Kidney epithelial cell (primary cell): ENCODE results near the gene PTPRT. TPM values are rescaled to one million over a fixed set of nuclear protein-coding genes. Genes with fewer than 3 reads are reported as not detected.

Experiments used
- DNase-seq: peaks from one replicate; pipeline ENCODE4 v3.0.0-alpha.2; 2010; ENCODE audit warnings: low read depth
- H3K27me3 ChIP-seq: 2 replicates; pipeline ENCODE4 v1.6.0; 2011; ENCODE audit warnings: low read length; ENCODE audit not compliant: control insufficient read depth, insufficient read depth
- H3K36me3 ChIP-seq: 2 replicates; pipeline ENCODE4 v1.5.1; 2011; ENCODE audit warnings: low read length; ENCODE audit not compliant: control insufficient read depth, insufficient read depth
- H3K4me3 ChIP-seq: 2 replicates; pipeline ENCODE4 v1.5.1; 2011; ENCODE audit warnings: low read depth, mild to moderate bottlenecking, control low read depth, low read length
- total RNA-seq: library from RNA; depleted of rRNA; stranded (reverse); fragments of >200 nt; gene quantifications from 2 replicates; pipeline ENCODE4 v1.2.3, GENCODE V29; 2015
- TF ChIP-seq, protein P1 (sequence below): IDR thresholded peaks from 2 replicates; pipeline ENCODE4 v1.5.1; 2011; ENCODE audit warnings: mild to moderate bottlenecking, moderate library complexity, low read length, control low read depth, inconsistent platforms; ENCODE audit not compliant: insufficient read depth, poor library complexity, severe bottlenecking

PTPRT gene
- total RNA-seq, 1 donor from 2014 or later = 0.25 TPM

- Histone ChIP-seq H3K27me3 (no peaks in the 10 kb centered on the region), H3K36me3 (no peaks in the 10 kb centered on the region), H3K4me3 (no peak overlapping the region)
- no peak for DNase-seq
- TF ChIP-seq, protein P1, sequence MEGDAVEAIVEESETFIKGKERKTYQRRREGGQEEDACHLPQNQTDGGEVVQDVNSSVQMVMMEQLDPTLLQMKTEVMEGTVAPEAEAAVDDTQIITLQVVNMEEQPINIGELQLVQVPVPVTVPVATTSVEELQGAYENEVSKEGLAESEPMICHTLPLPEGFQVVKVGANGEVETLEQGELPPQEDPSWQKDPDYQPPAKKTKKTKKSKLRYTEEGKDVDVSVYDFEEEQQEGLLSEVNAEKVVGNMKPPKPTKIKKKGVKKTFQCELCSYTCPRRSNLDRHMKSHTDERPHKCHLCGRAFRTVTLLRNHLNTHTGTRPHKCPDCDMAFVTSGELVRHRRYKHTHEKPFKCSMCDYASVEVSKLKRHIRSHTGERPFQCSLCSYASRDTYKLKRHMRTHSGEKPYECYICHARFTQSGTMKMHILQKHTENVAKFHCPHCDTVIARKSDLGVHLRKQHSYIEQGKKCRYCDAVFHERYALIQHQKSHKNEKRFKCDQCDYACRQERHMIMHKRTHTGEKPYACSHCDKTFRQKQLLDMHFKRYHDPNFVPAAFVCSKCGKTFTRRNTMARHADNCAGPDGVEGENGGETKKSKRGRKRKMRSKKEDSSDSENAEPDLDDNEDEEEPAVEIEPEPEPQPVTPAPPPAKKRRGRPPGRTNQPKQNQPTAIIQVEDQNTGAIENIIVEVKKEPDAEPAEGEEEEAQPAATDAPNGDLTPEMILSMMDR = no peak
Observed at GRCh38 chr20:42706759-42707158, 482.9 kb downstream of the PTPRT start.

DNA sequence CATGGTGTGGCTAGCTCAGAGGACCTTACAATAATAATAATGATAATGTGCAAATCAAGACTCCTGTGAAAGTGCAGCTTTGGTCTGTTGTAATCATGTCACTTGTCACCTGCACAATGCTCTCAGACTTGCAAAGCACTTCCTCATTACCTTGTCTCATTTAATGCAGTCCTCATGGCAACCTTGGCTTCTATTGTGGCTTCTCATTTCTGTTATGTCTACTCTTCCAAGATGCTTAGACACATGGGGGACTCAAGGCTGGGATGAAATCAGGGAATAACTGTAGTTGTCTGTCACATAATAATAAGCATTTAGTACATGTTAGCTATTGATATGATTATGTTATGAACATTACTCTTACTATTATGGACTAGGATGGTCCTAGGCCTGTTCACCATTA is 484.2 kb downstream of the PTPRT start:
- DNase-seq = no peak
- TF ChIP-seq, protein P1 = no peak
- Histone ChIP-seq H3K36me3 (no peaks in the 10 kb centered on the region), H3K27me3 (no peaks in the 10 kb centered on the region), H3K4me3 (no peak overlapping the region)

GRCh38 chr20:42703744-42704143 is 486.0 kb downstream of the PTPRT start:
- H3K27me3 ChIP-seq = no peaks in the 10 kb centered on the region
- H3K4me3 ChIP-seq = no peak overlapping the region
- TF ChIP-seq, protein P1 = no peak
- no peaks in the 10 kb centered on the region for H3K36me3 ChIP-seq
- no peak for DNase-seq

DNA sequence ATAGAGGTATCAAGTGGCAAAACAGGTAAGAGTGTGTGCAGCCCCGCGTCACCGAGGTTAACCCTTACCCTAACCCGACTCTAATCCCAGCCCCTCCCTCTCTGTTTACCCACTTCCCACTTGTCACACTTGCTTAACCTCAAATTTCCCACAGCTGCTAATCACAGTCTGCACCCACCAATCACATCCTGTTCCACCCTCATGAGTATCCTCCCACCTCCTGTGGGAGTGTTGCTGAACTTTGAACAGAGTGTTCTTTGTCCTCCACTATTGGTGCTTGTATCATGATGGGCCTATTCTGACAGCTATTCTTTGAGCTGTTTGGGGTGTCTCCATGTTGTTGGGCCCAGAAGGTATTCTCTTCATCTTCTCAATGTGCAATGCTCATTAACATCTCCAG is 487.8 kb downstream of the PTPRT start:
- TF ChIP-seq, protein P1 = no peak
- Histone ChIP-seq H3K4me3 (no peak overlapping the region), H3K27me3 (no peaks in the 10 kb centered on the region), H3K36me3 (no peaks in the 10 kb centered on the region)
- DNase-seq = no peak

- TF ChIP-seq, protein P1 = no peak
- no peak overlapping the region for H3K4me3 ChIP-seq
- no peaks in the 10 kb centered on the region for H3K27me3 ChIP-seq
- H3K36me3 ChIP-seq = no peaks in the 10 kb centered on the region
- DNase-seq = no peak
Observed at GRCh38 chr20:42700372-42700771, 489.3 kb downstream of the PTPRT start.

DNA sequence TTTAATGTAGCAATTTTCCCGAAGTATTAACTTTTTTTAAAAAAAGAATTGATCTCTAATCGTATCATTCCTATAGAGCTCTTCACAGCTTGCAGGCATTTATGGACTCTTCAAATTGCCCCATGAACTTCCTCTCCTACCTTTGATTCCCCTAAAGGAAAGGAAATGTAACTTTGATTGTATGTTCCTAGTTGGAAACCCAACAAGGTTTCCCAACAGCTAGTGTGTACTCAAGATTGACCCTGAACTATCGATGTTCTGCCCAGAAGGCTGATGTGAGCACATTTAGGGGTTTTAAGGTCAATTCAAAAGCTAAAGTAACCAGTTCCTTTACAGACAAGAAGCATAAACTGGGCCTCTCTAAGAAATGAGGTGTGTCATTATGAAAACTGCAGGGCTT is 491.7 kb downstream of the PTPRT start:
- Histone ChIP-seq H3K27me3 (no peaks in the 10 kb centered on the region), H3K36me3 (no peaks in the 10 kb centered on the region), H3K4me3 (no peak overlapping the region)
- TF ChIP-seq, protein P1 = no peak
- DNase-seq = no peak
